SU-DHL-6 (cell line): ENCODE measurements around the gene EBLN2.

Source experiments
- H2AFZ ChIP-seq: fragments of 200-600 bp; sonication (generic); 2 replicates; pipeline ENCODE4 v1.6.1; 2014; ENCODE audit warnings: low read depth, mild to moderate bottlenecking, moderate library complexity, mixed read lengths, antibody characterized with exemption, low read length; ENCODE audit not compliant: severe bottlenecking
- H3F3A ChIP-seq: fragments of 200-600 bp; shearing (Covaris generic); 2 replicates; pipeline ENCODE4 v1.6.0; 2016; ENCODE audit warnings: antibody characterized with exemption, mild to moderate bottlenecking; ENCODE audit not compliant: insufficient read depth
- H3K27ac ChIP-seq: fragments of 200-600 bp; sonication (generic); 2 replicates; pipeline ENCODE4 v1.5.1; 2016; ENCODE audit warnings: low read depth, mild to moderate bottlenecking, low read length, moderate library complexity, mixed read lengths
- H3K27me3 ChIP-seq: fragments of 200-600 bp; sonication (generic), shearing (Covaris generic); 2 replicates; pipeline ENCODE4 v1.6.0; 2014; ENCODE audit warnings: mild to moderate bottlenecking, low read length
- H3K36me3 ChIP-seq: fragments of 200-600 bp; sonication (generic); 2 replicates; pipeline ENCODE4 v1.6.1; 2014; ENCODE audit warnings: mild to moderate bottlenecking, low read length, mixed read lengths
- H3K4me2 ChIP-seq: fragments of 300-600, 200-600 bp; shearing (Covaris generic), sonication (generic); 2 replicates; pipeline ENCODE4 v1.6.0; 2014; ENCODE audit warnings: low read length, low read depth, mild to moderate bottlenecking; ENCODE audit not compliant: poor library complexity, severe bottlenecking
- H3K4me3 ChIP-seq: fragments of 200-600 bp; sonication (generic); 2 replicates; pipeline ENCODE4 v1.5.1; 2014; ENCODE audit warnings: antibody characterized with exemption, low read length, mild to moderate bottlenecking, mixed read lengths; ENCODE audit not compliant: insufficient read depth, poor library complexity, severe bottlenecking
- H3K79me2 ChIP-seq: fragments of 200-600 bp; sonication (generic); 2 replicates; pipeline ENCODE4 v1.6.1; 2014; ENCODE audit warnings: mild to moderate bottlenecking, low read length, moderate library complexity; ENCODE audit not compliant: insufficient read depth
- H3K9ac ChIP-seq: fragments of 200-600 bp; sonication (generic); 2 replicates; pipeline ENCODE4 v1.7.0; 2014; ENCODE audit warnings: mild to moderate bottlenecking, low read length
- H3K9me2 ChIP-seq: fragments of 200-600 bp; sonication (generic); replicated peaks from 2 replicates; pipeline ENCODE4 v1.6.1; 2014; ENCODE audit warnings: low read length; ENCODE audit not compliant: insufficient read depth
- H3K9me3 ChIP-seq: fragments of 200-600 bp; sonication (generic); 2 replicates; pipeline ENCODE4 v1.6.1; 2014; ENCODE audit warnings: low read length, mixed read lengths; ENCODE audit not compliant: insufficient read depth
- H4K20me1 ChIP-seq: fragments of 200-600 bp; sonication (generic); 2 replicates; pipeline ENCODE4 v1.6.1; 2014; ENCODE audit warnings: low read depth, mild to moderate bottlenecking, antibody characterized with exemption, low read length, moderate library complexity, mixed read lengths
- EZH2phosphoT487 ChIP-seq: fragments of 200-600 bp; sonication (generic), shearing (Covaris generic); conservative IDR thresholded peaks from 2 replicates; pipeline ENCODE4 v1.6.1; 2018; ENCODE audit warnings: mild to moderate bottlenecking, antibody characterized with exemption, low read length, moderate library complexity, mixed read lengths
- TF ChIP-seq, protein P1 (sequence below): fragments of 200-600 bp; sonication (generic); IDR thresholded peaks from one replicate; pipeline ENCODE4 v1.5.1; 2017; ENCODE audit warnings: antibody characterized with exemption, mild to moderate bottlenecking, low read length, moderate library complexity; ENCODE audit not compliant: insufficient read depth, poor library complexity, severe bottlenecking

EBLN2 gene

DNA sequence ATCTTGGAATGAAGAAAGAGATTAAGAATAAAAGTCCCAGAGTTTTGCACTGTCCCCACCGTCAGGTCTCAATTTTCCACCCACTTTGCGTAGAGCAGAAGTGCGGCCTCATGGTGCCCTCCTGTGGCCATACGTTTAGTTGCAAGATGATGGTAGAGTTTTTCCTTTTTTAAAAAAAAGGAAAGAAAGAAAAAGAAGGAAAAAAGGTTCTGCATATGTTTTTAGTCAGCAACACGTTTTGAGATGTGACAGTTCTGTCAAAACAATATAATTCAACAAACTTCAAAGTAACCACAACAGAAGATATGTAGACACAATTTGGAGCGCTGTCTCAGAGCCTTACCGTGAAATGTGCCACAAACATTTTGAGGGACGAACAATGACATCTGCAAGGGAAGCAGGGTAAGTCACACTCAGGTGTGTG lies 24.6 kb downstream of the EBLN2 start:
- Histone ChIP-seq H3F3A (no peaks in the 10 kb centered on the region), H3K9me3 (no peaks in the 10 kb centered on the region), H3K4me2 (peak overlapping the region; percentile 25), H3K27me3 (no peaks in the 10 kb centered on the region), H2AFZ (no peak overlapping the region), H3K4me3 (no peak overlapping the region), H3K9me2 (no peaks in the 10 kb centered on the region), H3K79me2 (no peaks in the 10 kb centered on the region), H3K36me3 (no peaks in the 10 kb centered on the region), H4K20me1 (no peaks in the 10 kb centered on the region), H3K9ac (no peak overlapping the region), H3K27ac (no peak overlapping the region)
- no peak for TF ChIP-seq EZH2phosphoT487
- TF ChIP-seq, protein P1, sequence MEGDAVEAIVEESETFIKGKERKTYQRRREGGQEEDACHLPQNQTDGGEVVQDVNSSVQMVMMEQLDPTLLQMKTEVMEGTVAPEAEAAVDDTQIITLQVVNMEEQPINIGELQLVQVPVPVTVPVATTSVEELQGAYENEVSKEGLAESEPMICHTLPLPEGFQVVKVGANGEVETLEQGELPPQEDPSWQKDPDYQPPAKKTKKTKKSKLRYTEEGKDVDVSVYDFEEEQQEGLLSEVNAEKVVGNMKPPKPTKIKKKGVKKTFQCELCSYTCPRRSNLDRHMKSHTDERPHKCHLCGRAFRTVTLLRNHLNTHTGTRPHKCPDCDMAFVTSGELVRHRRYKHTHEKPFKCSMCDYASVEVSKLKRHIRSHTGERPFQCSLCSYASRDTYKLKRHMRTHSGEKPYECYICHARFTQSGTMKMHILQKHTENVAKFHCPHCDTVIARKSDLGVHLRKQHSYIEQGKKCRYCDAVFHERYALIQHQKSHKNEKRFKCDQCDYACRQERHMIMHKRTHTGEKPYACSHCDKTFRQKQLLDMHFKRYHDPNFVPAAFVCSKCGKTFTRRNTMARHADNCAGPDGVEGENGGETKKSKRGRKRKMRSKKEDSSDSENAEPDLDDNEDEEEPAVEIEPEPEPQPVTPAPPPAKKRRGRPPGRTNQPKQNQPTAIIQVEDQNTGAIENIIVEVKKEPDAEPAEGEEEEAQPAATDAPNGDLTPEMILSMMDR: peak; percentile 67

DNA sequence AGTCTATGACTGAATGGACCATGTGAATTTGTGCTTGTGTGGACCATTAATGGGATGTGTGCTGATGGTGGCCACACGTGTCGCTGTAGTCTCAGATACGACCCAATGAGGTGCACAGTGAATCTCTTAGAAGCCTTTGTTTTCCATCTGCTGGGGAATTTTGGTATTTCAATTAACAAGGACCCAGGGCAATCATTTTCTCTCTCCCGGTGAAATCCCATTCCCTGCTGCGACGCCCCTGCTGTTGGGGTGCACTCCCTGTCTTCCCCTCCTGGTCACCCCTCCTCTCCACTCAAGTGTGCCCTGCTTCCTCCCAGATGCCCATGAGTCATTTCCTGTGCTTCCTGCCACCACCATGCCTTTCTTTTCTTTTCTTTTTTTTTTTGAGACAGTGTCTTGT lies 32.7 kb downstream of the EBLN2 start:
- TF ChIP-seq, protein P1: no peak
- no peak for TF ChIP-seq EZH2phosphoT487
- H3K27me3 ChIP-seq: no peaks in the 10 kb centered on the region
- no peaks in the 10 kb centered on the region for H3F3A ChIP-seq
- H4K20me1 ChIP-seq: no peaks in the 10 kb centered on the region
- no peak overlapping the region for H2AFZ ChIP-seq
- no peak overlapping the region for H3K27ac ChIP-seq
- H3K9me2 ChIP-seq: no peaks in the 10 kb centered on the region
- no peaks in the 10 kb centered on the region for H3K79me2 ChIP-seq
- H3K4me2 ChIP-seq: no peak overlapping the region
- no peak overlapping the region for H3K4me3 ChIP-seq
- H3K9me3 ChIP-seq: no peaks in the 10 kb centered on the region
- H3K36me3 ChIP-seq: no peaks in the 10 kb centered on the region
- no peak overlapping the region for H3K9ac ChIP-seq

DNA sequence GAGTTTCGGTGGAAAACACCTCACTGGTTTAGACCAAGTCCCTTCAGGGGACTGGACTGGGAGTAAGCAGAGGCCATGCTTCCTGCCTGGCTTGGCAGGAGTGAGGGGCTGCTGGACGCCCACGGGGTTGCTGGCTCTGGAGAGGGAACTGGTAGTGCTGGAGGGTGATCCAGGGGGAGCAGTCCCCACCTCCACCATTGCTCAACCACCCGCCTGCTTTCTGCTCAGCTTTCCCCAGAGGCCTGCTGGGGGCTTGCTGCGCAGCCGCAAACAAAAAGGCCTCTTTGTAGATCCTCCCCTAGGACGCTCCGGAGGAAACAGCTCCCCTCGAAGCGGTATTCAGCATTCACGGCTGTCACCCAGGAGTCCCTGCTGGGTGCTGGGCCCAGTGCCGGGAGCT lies 33.5 kb downstream of the EBLN2 start:
- no peak overlapping the region for H3K27ac ChIP-seq

More for the DNA sequence above, 33.5 kb downstream of the EBLN2 start:
- TF ChIP-seq, protein P1: no peak
- no peak for TF ChIP-seq EZH2phosphoT487
- no peaks in the 10 kb centered on the region for H3K9me3 ChIP-seq
- H3K9ac ChIP-seq: no peak overlapping the region
- H3K36me3 ChIP-seq: no peaks in the 10 kb centered on the region
- no peaks in the 10 kb centered on the region for H3K79me2 ChIP-seq
- no peak overlapping the region for H3K4me2 ChIP-seq
- no peak overlapping the region for H2AFZ ChIP-seq
- H3F3A ChIP-seq: no peaks in the 10 kb centered on the region
- H3K27me3 ChIP-seq: no peaks in the 10 kb centered on the region
- H4K20me1 ChIP-seq: no peaks in the 10 kb centered on the region
- H3K9me2 ChIP-seq: no peaks in the 10 kb centered on the region
- no peak overlapping the region for H3K4me3 ChIP-seq
